CD8-positive, alpha-beta memory T cell (primary cell): ENCODE data around the gene TP53TG3B. TPM values are rescaled to one million over a fixed set of nuclear protein-coding genes. Genes with fewer than 3 reads are reported as not detected.
A peak's percentile ranks its signal among the peaks of the same experiment; 100 is the strongest.
"Not testable (repeated sequence)": the region's sequence is repeated elsewhere in the genome, so short reads cannot be mapped to it uniquely, and the experiment has no call there.

ENCODE experiments used
- CTCF ChIA-PET: fragments of 350-600 bp; sonication (Branson Sonifier 250); formaldehyde crosslinking; loops from one replicate; lab custom pipeline; 2021; ENCODE audit warnings: antibody characterized with exemption; lab: Charles Lee
- POLR2A ChIA-PET: fragments of 350-600 bp; sonication (Branson Sonifier 250); formaldehyde crosslinking; loops from one replicate; lab custom pipeline; 2021; ENCODE audit warnings: antibody characterized with exemption; lab: Charles Lee
- DNase-seq, 5 donors: peaks; one replicate each; pipeline versions ENCODE4 v3.0.0 to v3.0.0-alpha.2; 2020 to 2022; ENCODE audit warnings: mixed read lengths in 1 of 5
- H3K27ac ChIP-seq: one replicate; pipeline ENCODE4 v1.7.0; 2013; ENCODE audit warnings: low read depth, mild to moderate bottlenecking, low read length, moderate library complexity
- H3K27me3 ChIP-seq: 2 replicates; pipeline ENCODE4 v1.7.0; 2013; ENCODE audit warnings: low read length, mild to moderate bottlenecking; ENCODE audit not compliant: insufficient read depth, poor library complexity, severe bottlenecking
- H3K36me3 ChIP-seq: 2 replicates; pipeline ENCODE4 v1.7.0; 2013; ENCODE audit warnings: mild to moderate bottlenecking, low read length, moderate library complexity; ENCODE audit not compliant: insufficient read depth
- H3K4me1 ChIP-seq: 2 replicates; pipeline ENCODE4 v1.7.0; 2013; ENCODE audit warnings: mild to moderate bottlenecking, low read length, moderate library complexity; ENCODE audit not compliant: insufficient read depth
- H3K4me3 ChIP-seq: 2 replicates; pipeline ENCODE4 v1.7.0; 2013; ENCODE audit warnings: mild to moderate bottlenecking, low read length
- H3K9me3 ChIP-seq: 2 replicates; pipeline ENCODE4 v1.7.0; 2013; ENCODE audit warnings: mild to moderate bottlenecking, low read length
- H3K27ac Mint-ChIP-seq, 8 donors: one replicate each; pipeline ENCODE4 v1.8.0; 2020 to 2021; ENCODE audit warnings: mixed read lengths in 8 of 8, mild to moderate bottlenecking in 6 of 8, inconsistent platforms in 3 of 8, moderate library complexity in 3 of 8
- H3K27me3 Mint-ChIP-seq, 2 donors: one replicate each; pipeline ENCODE4 v1.8.0; 2020 to 2021; ENCODE audit warnings: mixed read lengths in 2 of 2, mild to moderate bottlenecking in 1 of 2, moderate library complexity in 1 of 2
- H3K36me3 Mint-ChIP-seq, 3 donors: one replicate each; pipeline ENCODE4 v1.8.0; 2020 to 2021; ENCODE audit warnings: mixed read lengths in 3 of 3, inconsistent platforms in 1 of 3, mild to moderate bottlenecking in 1 of 3
- H3K4me1 Mint-ChIP-seq, 3 donors: one replicate each; pipeline ENCODE4 v1.8.0; 2020 to 2021; ENCODE audit warnings: mixed read lengths in 3 of 3, inconsistent platforms in 1 of 3, mild to moderate bottlenecking in 1 of 3
- H3K4me3 Mint-ChIP-seq, 7 donors: one replicate each; pipeline ENCODE4 v1.8.0; 2020 to 2021; ENCODE audit warnings: mixed read lengths in 7 of 7, mild to moderate bottlenecking in 6 of 7, moderate library complexity in 4 of 7, inconsistent platforms in 2 of 7
- H3K9me3 Mint-ChIP-seq, 5 donors: one replicate each; pipeline ENCODE4 v1.8.0; 2020 to 2022; ENCODE audit warnings: mixed read lengths in 5 of 5, mild to moderate bottlenecking in 3 of 5, moderate library complexity in 2 of 5, inconsistent platforms in 1 of 5
- polyA plus RNA-seq: library from polyadenylated mRNA; unstranded; fragments of 300-500 nt; fragmentation: Illumina TruSeq; gene quantifications from one replicate; pipeline ENCODE4 v1.2.3, GENCODE V29; 2021
- total RNA-seq, 2 experiments: library from RNA; stranded (reverse); gene quantifications; one replicate each; pipeline ENCODE4 v1.2.3, GENCODE V29; 2021

The TP53TG3B gene, protein sequence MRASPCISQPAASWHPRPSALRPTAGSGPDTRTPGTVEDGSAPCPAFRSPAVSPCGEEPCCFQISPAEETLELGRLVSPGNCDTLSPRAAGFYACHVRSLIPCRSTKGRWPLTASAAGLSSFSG
- total RNA-seq: not detected
- not detected for polyA plus RNA-seq

DNA sequence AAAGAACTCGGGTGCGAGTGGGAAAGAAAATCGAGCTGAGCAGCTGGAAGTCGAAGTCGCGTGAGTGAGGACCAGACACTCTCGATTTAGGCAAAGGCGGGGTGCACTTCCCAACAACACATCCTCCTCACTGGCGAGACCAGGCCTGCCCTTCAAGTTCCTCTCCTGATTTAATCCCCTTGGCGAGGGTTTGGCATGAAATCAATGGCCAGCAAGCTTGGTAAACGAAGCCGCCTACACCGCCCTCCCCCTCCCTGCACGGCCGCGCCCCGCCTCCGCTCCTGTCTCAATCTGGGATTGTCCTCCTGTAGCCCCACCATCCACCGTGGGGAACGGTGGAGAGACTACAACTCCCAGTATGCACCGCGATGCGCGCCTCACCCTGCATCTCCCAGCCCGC, at the start of gene TP53TG3B:
Gene TP53TG3B (plus strand): TSS at position 301 of the 400 bp plus-strand sequence. CDS start 68 bp downstream, at position 369.
- H3K4me3 ChIP-seq, H3K27me3 ChIP-seq, CTCF ChIA-PET, H3K4me1 ChIP-seq, H3K4me3 Mint-ChIP-seq, POLR2A ChIA-PET, H3K27me3 Mint-ChIP-seq, H3K36me3 ChIP-seq, H3K9me3 Mint-ChIP-seq, H3K27ac ChIP-seq, H3K9me3 ChIP-seq, H3K36me3 Mint-ChIP-seq, DNase-seq, H3K4me1 Mint-ChIP-seq, H3K27ac Mint-ChIP-seq: not testable (repeated sequence)

DNA sequence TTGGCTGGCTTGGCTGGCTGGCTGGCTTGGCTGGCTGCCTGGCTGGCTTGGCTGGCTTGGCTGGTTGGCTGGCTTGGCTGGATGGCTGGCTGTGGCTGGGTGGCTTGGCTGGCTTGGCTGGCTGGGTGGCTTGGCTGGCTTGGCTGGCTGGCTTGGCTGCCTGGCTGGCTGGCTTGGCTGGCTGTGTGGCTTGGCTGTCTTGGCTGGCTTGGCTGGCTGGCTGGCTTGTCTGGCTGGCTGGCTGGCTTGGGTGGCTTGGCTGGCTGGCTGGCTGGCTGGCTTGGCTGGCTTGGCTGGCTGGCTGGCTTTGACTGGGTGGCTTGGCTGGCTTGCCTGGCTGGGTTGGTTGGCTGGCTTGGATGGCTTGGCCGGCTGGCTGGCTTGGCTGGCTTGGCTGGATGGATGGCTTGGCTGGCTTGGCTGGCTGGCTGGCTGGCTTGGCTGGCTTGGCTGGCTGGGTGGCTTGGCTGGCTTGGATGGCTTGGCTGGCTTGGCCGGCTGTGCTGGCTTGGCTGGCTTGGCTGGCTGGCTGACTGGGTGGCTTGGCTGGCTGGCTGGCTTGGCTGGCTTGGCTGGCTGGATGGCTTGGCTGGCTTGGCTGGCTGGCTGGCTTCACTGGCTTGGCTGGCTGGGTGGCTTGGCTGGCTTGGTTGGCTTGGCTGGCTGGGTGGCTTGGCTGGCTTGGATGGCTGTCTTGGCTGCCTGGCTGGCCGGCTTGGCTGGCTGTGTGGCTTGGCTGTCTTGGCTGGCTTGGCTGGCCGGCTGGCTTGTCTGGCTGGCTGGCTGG, 24.2 kb upstream of the TP53TG3B start:
- H3K4me1 ChIP-seq, H3K27me3 Mint-ChIP-seq, H3K27me3 ChIP-seq, H3K27ac Mint-ChIP-seq, H3K36me3 ChIP-seq, H3K9me3 ChIP-seq, H3K4me3 ChIP-seq, POLR2A ChIA-PET, H3K4me3 Mint-ChIP-seq, H3K4me1 Mint-ChIP-seq, H3K27ac ChIP-seq, CTCF ChIA-PET, H3K36me3 Mint-ChIP-seq: not testable (repeated sequence)
- peaks cover 0 to 12% (median 0%) of the 10 kb centered on the region in 5 donors for H3K9me3 Mint-ChIP-seq
- peak in 4 of 5 donors; percentile 4 to 33 (median 20) for DNase-seq

DNA sequence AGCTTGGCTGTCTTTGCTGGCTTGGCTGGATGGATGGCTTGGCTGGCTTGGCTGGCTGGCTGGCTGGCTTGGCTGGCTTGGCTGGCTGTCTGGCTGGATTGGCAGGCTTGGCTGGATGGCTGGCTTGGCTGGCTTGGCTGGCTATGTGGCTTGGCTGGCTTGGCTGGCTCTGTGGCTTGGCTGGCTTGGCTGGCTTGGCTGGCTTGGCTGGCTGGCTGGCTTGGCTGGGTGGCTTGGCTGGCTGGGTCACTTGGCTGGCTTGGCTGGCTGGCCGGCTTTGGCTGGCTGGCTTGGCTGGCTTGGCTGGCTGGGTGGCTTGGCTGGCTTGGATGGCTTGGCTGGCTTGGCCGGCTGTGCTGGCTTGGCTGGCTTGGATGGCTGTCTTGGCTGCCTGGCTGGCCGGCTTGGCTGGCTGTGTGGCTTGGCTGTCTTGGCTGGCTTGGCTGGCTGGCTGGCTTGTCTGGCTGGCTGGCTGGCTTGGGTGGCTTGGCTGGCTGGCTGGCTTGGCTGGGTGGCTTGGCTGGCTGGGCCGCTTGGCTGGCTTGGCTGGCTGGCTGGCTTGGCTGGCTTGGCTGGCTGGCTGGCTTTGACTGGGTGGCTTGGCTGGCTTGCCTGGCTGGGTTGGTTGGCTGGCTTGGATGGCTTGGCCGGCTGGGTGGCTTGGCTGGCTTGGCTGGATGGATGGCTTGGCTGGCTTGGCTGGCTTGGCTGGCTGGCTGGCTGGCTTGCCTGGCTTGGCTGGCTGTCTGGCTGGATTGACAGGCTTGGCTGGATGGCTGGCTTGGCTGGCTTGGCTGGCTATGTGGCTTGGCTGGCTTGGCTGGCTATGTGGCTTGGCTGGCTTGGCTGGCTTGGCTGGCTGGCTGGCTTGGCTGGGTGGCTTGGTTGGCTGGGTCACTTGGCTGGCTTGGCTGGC, 22.8 kb upstream of the TP53TG3B start:
- H3K9me3 ChIP-seq, H3K36me3 Mint-ChIP-seq, H3K36me3 ChIP-seq, H3K27me3 ChIP-seq, H3K27me3 Mint-ChIP-seq, H3K4me1 ChIP-seq, H3K4me3 Mint-ChIP-seq, H3K4me3 ChIP-seq, POLR2A ChIA-PET, H3K27ac Mint-ChIP-seq, H3K4me1 Mint-ChIP-seq, CTCF ChIA-PET, H3K27ac ChIP-seq: not testable (repeated sequence)
- peak in 4 of 5 donors; percentile 10 to 35 (median 26) for DNase-seq
- H3K9me3 Mint-ChIP-seq: peaks cover 0 to 12% (median 0%) of the 10 kb centered on the region in 5 donors

DNA sequence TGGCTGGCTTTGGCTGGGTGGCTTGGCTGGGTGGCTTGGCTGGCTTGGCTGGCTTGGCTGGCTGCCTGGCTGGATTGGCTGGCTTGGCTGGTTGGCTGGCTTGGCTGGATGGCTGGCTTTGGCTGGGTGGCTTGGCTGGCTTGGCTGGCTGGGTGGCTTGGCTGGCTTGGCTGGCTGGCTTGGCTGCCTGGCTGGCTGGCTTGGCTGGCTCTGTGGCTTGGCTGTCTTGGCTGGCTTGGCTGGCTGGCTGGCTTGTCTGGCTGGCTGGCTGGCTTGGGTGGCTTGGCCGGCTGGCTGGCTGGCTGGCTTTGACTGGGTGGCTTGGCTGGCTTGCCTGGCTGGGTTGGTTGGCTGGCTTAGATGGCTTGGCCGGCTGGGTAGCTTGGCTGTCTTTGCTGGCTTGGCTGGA, 22.1 kb upstream of the TP53TG3B start:
- POLR2A ChIA-PET, H3K27me3 ChIP-seq, H3K4me3 Mint-ChIP-seq, H3K9me3 ChIP-seq, H3K4me1 ChIP-seq, H3K4me1 Mint-ChIP-seq, H3K36me3 Mint-ChIP-seq, H3K4me3 ChIP-seq, CTCF ChIA-PET, H3K27ac Mint-ChIP-seq, H3K27me3 Mint-ChIP-seq, H3K36me3 ChIP-seq, H3K27ac ChIP-seq: not testable (repeated sequence)
- H3K9me3 Mint-ChIP-seq: peaks cover 0 to 12% (median 0%) of the 10 kb centered on the region in 5 donors
- DNase-seq: peak in 3 of 5 donors; percentile 2 to 8 (median 3)

DNA sequence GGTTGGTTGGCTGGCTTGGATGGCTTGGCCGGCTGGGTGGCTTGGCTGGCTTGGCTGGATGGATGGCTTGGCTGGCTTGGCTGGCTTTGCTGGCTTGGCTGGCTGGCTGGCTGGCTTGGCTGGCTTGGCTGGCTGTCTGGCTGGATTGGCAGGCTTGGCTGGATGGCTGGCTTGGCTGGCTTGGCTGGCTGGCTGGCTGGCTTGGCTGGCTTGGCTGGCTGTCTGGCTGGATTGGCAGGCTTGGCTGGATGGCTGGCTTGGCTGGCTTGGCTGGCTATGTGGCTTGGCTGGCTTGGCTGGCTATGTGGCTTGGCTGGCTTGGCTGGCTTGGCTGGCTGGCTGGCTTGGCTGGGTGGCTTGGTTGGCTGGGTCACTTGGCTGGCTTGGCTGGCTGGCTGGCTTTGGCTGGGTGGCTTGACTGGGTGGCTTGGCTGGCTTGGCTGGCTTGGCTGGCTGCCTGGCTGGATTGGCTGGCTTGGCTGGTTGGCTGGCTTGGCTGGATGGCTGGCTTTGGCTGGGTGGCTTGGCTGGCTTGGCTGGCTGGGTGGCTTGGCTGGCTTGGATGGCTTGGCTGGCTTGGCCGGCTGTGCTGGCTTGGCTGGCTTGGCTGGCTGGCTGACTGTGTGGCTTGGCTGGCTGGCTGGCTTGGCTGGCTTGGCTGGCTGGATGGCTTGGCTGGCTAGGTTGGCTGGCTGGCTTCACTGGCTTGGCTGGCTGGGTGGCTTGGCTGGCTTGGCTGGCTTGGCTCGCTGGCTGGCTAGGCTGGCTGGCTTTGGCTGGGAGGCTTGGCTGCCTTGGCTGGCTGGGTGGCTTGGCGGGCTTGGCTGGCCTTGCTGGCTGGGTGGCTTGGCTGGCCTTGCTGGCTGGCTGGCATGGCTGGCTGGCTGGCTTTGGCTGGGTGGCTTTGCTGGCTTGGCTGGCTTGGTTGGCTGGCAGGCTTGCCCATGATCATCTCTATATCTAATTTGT, 21.3 kb upstream of the TP53TG3B start:
- peaks cover 0 to 12% (median 0%) of the 10 kb centered on the region in 5 donors for H3K9me3 Mint-ChIP-seq
- POLR2A ChIA-PET, H3K36me3 Mint-ChIP-seq, H3K27me3 ChIP-seq, H3K4me1 ChIP-seq, H3K36me3 ChIP-seq, H3K27me3 Mint-ChIP-seq, CTCF ChIA-PET, H3K4me1 Mint-ChIP-seq, H3K4me3 Mint-ChIP-seq, H3K27ac ChIP-seq, H3K27ac Mint-ChIP-seq, H3K4me3 ChIP-seq, H3K9me3 ChIP-seq: not testable (repeated sequence)
- DNase-seq: peak in 4 of 5 donors; percentile 2 to 38 (median 22)

Other genes starting within 250 kb of the TP53TG3B start
- gene TP53TG3C, start 166.6 kb upstream of the TP53TG3B start, total RNA-seq: not detected
- gene TP53TG3C, start 166.6 kb upstream of the TP53TG3B start, polyA plus RNA-seq: not detected
- gene TP53TG3E, start 56.5 kb upstream of the TP53TG3B start, total RNA-seq: not detected
- not detected for gene TP53TG3E, start 56.5 kb upstream of the TP53TG3B start, polyA plus RNA-seq
- not detected for gene TP53TG3F, start 98.8 kb downstream of the TP53TG3B start, total RNA-seq
- gene TP53TG3F, start 98.8 kb downstream of the TP53TG3B start, polyA plus RNA-seq: not detected